Kidney epithelial cell (primary cell): ENCODE measurements around the gene SLK. TPM values are rescaled to one million over a fixed set of nuclear protein-coding genes. Genes with fewer than 3 reads are reported as not detected.

Experiments used
- DNase-seq: peaks from one replicate; pipeline ENCODE4 v3.0.0-alpha.2; 2010; ENCODE audit warnings: low read depth
- H3K27me3 ChIP-seq: 2 replicates; pipeline ENCODE4 v1.6.0; 2011; ENCODE audit warnings: low read length; ENCODE audit not compliant: control insufficient read depth, insufficient read depth
- H3K36me3 ChIP-seq: 2 replicates; pipeline ENCODE4 v1.5.1; 2011; ENCODE audit warnings: low read length; ENCODE audit not compliant: control insufficient read depth, insufficient read depth
- H3K4me3 ChIP-seq: 2 replicates; pipeline ENCODE4 v1.5.1; 2011; ENCODE audit warnings: low read depth, mild to moderate bottlenecking, control low read depth, low read length
- total RNA-seq: library from RNA; depleted of rRNA; stranded (reverse); fragments of >200 nt; gene quantifications from 2 replicates; pipeline ENCODE4 v1.2.3, GENCODE V29; 2015
- TF ChIP-seq, protein P1 (sequence below): IDR thresholded peaks from 2 replicates; pipeline ENCODE4 v1.5.1; 2011; ENCODE audit warnings: mild to moderate bottlenecking, moderate library complexity, low read length, control low read depth, inconsistent platforms; ENCODE audit not compliant: insufficient read depth, poor library complexity, severe bottlenecking

Gene SLK
- total RNA-seq, 1 donor from 2014 or later: 35.8 TPM

DNA sequence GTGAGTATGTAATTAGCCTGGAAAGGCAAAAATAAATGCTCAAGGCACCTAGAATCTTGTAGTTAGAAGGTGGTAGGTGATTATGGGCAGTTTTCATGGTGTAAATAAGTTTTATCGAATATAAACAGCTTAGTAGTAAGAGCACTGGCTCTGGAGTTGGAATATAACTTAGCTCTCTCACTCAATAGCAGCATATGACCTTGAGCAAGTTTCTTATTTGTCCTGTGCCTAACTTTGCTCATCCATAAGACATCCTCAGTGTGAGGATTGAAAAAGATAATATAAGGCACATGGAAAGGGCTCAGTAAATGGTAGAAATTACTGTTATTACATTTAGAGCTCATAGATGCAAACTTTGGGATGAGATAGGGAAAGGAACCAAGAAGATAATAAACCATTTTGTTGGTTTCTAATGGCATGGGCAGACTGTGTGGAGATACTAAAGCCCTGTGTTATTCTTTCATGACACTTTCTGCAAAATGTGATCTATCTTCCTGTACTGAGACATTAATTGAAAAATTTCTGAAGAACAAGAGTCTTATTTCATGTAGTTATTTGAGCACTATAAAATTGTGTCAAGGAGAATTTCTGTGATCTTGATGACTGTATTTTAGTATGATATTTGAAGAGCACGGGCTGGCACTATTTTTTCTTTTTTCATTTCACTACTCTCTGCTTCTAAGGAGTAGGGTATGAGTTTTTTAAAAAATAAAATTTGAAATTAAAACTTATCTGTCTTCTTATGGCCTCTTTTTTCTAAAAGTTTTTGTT, 3.1 kb downstream of the SLK start:
- TF ChIP-seq, protein P1, sequence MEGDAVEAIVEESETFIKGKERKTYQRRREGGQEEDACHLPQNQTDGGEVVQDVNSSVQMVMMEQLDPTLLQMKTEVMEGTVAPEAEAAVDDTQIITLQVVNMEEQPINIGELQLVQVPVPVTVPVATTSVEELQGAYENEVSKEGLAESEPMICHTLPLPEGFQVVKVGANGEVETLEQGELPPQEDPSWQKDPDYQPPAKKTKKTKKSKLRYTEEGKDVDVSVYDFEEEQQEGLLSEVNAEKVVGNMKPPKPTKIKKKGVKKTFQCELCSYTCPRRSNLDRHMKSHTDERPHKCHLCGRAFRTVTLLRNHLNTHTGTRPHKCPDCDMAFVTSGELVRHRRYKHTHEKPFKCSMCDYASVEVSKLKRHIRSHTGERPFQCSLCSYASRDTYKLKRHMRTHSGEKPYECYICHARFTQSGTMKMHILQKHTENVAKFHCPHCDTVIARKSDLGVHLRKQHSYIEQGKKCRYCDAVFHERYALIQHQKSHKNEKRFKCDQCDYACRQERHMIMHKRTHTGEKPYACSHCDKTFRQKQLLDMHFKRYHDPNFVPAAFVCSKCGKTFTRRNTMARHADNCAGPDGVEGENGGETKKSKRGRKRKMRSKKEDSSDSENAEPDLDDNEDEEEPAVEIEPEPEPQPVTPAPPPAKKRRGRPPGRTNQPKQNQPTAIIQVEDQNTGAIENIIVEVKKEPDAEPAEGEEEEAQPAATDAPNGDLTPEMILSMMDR: no peak
- DNase-seq: no peak
- Histone ChIP-seq H3K4me3 (peak overlapping the region; percentile 89), H3K36me3 (no peaks in the 10 kb centered on the region), H3K27me3 (no peaks in the 10 kb centered on the region)

GRCh38 chr10:103975169-103975568, 8.2 kb downstream of the SLK start:
- Histone ChIP-seq H3K36me3 (no peaks in the 10 kb centered on the region), H3K27me3 (no peaks in the 10 kb centered on the region), H3K4me3 (no peak overlapping the region)
- TF ChIP-seq, protein P1: no peak
- no peak for DNase-seq

- Histone ChIP-seq H3K4me3 (no peak overlapping the region), H3K27me3 (no peaks in the 10 kb centered on the region), H3K36me3 (no peaks in the 10 kb centered on the region)
- TF ChIP-seq, protein P1: no peak
- no peak for DNase-seq
Observed at GRCh38 chr10:103977204-103977603, 10.3 kb downstream of the SLK start.

GRCh38 chr10:103979530-103979929, 12.6 kb downstream of the SLK start:
- H3K27me3 ChIP-seq: no peaks in the 10 kb centered on the region
- H3K4me3 ChIP-seq: no peak overlapping the region
- no peak for DNase-seq
- H3K36me3 ChIP-seq: no peaks in the 10 kb centered on the region
- TF ChIP-seq, protein P1: no peak

DNA sequence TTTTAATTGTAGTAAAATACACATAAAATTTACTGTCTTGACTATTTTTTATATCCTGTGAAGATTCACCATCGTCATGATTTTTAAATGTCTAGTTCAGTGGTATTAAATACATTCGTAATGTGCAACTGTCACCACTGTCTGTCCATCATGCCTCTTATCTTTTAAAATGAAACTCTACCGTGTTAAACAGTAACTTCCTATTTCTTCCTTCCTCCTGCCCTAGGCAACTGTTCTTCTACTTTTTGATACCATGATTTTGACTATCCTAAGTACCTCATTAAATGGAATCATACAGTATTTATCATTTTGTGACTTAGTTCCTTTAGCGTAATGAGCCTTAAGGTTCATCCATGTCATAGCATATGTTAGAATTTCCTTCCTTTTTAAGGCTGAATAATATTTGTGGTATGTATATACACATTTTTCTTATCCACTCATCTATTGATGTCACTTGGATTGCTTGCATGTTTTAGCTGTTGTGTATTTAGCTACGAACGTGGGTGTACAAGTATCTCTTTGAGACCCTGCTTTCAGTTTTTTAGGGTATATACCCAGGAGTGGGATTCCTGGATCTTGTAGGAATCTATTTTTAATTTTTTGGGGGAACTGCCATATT, 13.5 kb downstream of the SLK start:
- H3K4me3 ChIP-seq: no peak overlapping the region
- no peaks in the 10 kb centered on the region for H3K36me3 ChIP-seq
- TF ChIP-seq, protein P1: no peak
- DNase-seq: no peak
- H3K27me3 ChIP-seq: no peaks in the 10 kb centered on the region

GRCh38 chr10:103982639-103983038, 15.7 kb downstream of the SLK start:
- H3K4me3 ChIP-seq: no peak overlapping the region
- no peak for DNase-seq
- H3K36me3 ChIP-seq: no peaks in the 10 kb centered on the region
- H3K27me3 ChIP-seq: no peaks in the 10 kb centered on the region
- TF ChIP-seq, protein P1: peak; percentile 20
